HT1080 (cell line): ENCODE data around the gene KRTAP2-2. TPM values are rescaled to one million over a fixed set of nuclear protein-coding genes. Genes with fewer than 3 reads are reported as not detected.
"Not testable (repeated sequence)": the region's sequence is repeated elsewhere in the genome, so short reads cannot be mapped to it uniquely, and the experiment has no call there.

Experiments
- DNase-seq: peaks from one replicate; pipeline ENCODE4 v3.0.0-alpha.2; 2015; ENCODE audit warnings: low read depth
- polyA plus RNA-seq, 2 experiments: library from polyadenylated mRNA; depleted of rRNA; stranded (reverse); fragments of >200 nt; gene quantifications; 2 replicates each; pipeline ENCODE4 v1.2.3, GENCODE V29; 2015
- total RNA-seq: library from RNA; depleted of rRNA; stranded (reverse); fragments of >200 nt; shearing (Covaris generic); gene quantifications from 2 replicates; pipeline ENCODE4 v1.2.3, GENCODE V29; 2014; rRNA removed

Gene KRTAP2-2, protein sequence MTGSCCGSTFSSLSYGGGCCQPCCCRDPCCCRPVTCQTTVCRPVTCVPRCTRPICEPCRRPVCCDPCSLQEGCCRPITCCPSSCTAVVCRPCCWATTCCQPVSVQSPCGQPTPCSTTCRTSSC
- total RNA-seq, result not detected in 2 replicates
- polyA plus RNA-seq (2015; cell fraction: cytosol; rRNA removed), result not detected in 2 replicates
- not detected in 2 replicates for polyA plus RNA-seq (2015; cell fraction: nucleus; rRNA removed)

DNA sequence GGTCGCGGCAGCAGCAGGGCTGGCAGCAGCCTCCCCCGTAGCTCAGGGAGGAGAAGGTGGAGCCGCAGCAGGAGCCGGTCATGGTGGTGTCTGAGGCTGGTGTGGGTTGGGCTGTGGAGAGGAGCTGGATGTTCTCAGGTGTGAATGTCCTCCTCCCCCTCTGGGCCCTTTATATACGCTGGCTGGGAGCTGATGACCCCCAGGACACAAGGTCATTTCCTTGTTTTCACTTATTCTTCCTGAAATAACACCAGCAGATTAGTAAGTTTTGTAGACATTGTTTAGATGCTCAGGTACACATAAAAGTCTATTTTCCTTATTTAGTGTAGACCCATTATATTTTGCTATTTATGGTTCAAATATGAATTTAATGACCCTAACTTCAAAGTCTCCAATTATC lies at the start of gene KRTAP2-2:
Gene KRTAP2-2, minus strand, starts transcription at position 101 of the 400 bp plus-strand sequence. Its CDS starts 19 bp downstream, at position 82.
- not testable (repeated sequence) for DNase-seq

DNA sequence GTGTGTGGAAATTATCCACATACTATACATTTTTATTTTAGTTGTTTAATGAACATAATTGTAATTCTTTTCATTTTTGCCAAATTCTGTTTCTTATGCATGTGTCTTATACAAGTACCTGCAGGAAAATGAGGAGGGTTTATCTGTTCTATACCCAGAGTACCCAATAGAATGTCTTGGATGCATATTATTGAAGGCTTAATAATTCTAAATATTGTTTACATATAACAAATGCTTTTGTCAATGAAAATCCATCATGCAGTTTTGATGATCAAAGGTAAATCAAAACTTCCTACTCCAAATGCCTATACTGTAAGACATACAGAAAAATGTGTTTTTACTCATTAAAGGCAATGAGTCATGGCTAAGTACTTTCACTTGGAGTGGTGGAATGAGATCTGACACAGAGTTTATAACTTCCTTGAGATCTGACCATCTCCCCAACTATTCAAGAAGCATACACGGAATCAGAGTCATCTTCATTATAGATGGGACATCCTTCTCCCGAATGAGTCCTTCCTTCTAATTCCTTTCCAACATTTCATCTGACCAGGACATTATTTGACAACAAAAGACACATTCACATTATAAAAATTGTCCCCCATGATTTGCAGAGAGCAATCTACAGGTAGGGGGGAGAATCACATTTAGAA lies 49.5 kb upstream of the KRTAP2-2 start:
- DNase-seq, result not testable (repeated sequence)

DNA sequence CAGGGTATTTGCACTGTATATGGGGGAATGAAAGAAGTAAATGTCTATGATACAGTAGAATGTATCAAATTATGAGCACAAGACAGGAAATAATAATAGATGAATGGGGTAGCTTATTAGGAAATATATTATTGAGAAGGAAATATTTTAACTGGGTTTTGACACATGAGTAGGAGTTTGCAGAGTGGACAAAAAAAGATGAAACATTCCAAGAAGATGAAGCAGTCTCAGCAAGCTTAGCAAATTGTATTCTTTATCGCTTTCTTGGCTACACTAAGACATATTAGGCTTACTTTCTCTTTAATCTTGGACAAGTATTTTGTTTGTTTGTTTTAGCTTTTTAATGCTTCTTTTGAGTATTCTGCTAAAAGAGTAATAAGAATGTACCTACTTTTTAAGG lies 48.9 kb upstream of the KRTAP2-2 start:
- DNase-seq, result no peak

DNA sequence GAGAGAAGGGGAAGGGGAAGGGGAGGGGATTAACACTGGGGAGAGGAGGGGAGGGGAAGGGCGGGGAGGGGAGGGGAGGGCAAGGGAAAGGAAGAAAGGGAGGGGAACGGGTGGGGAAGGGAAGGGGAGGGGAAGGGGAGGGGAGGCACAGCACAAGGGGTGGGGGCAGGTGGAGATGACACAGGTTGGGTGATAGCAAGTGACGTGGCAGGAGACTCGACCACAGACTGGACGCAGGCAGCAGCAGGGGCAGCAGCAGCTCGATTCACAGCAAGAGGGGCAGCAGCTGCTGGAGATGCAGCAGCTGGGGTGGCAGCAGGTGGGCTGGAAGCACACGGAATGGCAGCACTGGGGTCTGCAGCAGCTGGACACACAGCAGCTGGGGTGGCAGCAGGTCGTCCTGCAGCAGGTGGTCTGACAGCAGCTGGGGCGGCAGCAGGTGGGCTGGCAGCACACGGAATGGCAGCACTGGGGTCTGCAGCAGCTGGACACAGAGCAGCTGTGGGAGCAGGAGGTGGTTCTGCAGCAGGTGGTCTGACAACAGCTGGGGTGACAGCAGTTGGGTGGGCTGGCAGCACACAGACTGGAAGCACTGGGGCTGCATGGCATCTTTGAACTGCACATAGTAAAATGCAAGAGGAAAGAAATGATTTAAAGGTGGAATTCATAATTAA lies 46.7 kb upstream of the KRTAP2-2 start, which contains the start of gene KRTAP4-16:
Gene KRTAP4-16, minus strand, starts transcription at position 624 of the 674 bp plus-strand sequence. Its CDS starts 0 bp downstream, at position 624.
- peak; percentile 80 for DNase-seq

DNA sequence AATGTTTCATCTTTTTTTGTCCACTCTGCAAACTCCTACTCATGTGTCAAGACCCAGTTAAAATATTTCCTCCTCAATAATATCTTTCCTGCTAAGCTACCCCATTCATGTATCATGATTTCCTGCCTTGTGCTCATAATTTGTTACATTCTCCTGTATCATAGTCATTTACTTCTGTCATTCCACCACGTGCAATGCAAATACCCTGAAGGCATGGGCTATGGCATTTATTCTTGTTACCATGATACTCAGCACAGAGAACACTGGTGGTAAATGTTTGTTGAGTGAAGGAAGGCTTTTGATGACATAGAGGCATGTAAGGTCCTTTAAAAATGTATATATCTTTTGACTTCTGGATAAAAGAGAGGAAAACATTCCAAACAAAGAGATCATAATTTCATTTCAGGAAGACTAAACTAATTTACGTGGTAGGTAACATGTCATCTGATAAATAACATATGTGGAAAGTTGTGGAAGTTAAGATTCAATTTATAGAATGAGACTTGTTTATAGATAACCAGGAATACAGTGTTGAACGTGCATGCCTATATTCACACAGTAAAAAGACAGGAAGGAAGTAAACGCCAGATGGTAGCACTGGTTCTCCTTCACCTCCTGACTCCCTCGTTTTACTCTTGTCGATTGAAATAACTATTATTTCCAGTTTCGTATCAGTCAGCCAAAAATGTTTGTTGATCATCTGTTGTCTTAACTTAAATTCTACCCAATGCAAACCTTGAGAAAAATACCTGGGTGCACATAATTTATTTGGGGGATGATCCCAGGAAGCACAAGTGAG lies 44.9 kb upstream of the KRTAP2-2 start:
- peak; percentile 87 for DNase-seq

DNA sequence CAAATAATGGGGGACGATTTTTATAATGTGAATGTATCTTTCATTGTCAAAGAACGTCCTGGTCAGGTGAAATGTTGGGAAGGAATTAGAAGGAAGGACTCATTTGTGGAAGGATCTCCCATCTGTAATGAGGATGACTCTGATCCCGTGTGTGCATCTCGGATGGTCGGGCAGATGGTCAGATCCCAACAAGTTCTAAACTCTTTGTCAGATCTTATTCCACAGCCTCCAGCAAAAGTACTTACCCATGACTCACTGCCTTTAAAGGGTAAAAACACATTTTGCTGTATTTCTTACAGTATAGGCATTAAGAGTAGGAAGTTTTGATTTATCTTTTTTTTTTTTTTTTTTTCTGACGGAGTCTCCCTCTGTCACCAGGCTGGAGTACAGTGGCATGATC lies 43.5 kb upstream of the KRTAP2-2 start:
- DNase-seq, result peak; percentile 32

DNA sequence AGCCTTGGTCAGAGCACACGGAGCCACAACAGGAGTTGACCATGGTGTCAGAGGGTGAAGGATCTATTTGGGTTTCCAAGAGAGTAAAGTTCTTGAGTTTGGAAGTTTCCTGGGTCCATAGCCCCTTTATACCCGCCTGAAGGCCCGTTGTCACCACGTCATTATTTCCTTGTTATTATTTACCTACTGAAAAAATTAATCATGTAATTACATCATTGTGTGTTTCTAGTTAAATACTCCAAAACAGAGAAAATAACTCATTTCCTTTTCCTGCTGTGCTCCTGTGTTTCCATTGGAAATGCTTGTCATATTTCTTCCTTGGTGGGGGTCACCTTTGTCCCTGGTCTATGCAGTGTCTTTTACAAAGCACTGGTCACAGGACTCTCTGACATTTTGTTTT lies 43.0 kb upstream of the KRTAP2-2 start, which contains the start of gene KRTAP4-8:
Gene KRTAP4-8, minus strand, starts transcription at position 101 of the 400 bp plus-strand sequence. Its CDS starts 58 bp downstream, at position 43.
- no peak for DNase-seq

DNA sequence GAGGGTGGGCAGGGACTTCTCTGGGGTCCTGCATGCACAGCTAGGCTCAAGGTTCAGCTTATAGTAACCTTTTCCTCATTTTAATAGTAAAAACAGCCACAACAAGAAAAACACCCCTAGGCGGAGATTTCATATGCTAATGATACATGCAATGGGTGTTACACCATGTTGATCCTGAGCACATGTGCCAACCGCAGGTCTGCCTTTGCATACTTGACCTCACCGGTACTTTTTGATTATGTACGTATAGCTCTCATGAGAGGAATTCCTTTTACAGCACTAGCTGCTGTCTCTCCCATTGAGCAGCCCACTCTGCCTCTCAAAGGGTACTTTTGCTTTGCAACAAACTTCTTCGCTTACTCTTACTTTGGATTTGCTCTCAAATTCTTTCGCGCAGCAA lies 41.0 kb upstream of the KRTAP2-2 start:
- DNase-seq, result no peak

DNA sequence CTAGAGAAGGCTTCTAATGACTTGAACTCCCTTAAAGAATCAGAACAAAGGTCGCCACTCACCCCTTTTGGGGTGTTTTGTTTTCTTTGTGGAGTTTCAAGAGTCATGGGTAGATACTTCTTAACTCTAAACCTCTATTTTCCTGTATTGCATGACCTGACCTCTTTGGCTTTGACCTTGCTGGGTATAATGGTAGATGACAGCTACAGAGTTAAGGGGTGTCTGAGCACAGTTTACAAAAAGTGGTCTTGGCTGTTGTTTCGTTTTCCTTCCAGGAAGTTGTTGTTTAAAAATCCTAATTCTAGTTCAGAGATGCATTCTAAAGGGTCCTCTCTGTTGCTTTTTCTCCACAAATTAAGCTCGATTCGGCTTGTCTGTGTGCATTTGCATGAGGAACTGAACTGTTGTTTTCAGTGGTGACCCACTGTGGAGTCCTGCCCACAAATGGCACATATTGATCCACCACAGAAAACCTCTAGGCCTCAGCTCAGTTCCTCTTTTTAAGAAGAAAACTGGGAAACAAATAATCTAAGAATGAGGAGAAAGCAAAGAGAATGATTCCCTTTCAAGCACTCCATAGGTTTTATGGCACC lies 33.8 kb upstream of the KRTAP2-2 start:
- DNase-seq, result not testable (repeated sequence)

DNA sequence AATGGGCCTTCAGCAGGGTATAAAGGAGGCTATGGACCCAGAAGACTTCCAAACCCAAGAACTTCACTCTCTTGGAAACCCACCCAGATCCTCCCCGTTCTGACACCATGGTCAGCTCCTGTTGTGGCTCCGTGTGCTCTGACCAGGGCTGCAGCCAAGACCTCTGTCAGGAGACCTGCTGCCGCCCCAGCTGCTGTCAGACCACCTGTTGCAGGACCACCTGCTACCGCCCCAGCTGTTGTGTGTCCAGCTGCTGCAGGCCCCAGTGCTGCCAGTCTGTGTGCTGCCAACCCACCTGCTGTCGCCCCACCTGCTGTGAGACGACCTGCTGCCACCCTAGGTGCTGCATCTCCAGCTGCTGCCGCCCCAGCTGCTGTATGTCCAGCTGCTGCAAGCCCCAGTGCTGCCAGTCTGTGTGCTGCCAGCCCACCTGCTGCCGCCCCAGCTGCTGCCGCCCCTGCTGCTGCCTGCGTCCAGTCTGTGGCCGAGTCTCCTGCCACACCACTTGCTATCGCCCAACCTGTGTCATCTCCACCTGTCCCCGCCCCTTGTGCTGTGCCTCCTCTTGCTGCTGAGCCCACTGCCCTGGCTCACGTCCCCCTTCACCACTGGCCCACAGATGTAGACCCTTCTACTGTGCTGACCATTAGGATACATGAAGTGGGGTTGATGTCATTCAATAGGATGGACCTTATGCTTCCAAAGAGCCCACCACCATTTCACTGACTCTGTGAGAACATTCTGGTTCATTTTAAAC lies 29.2 kb upstream of the KRTAP2-2 start, which contains the start of gene KRTAP4-7:
Gene KRTAP4-7, plus strand, starts transcription at position 51 of the 757 bp plus-strand sequence. Its CDS starts 57 bp downstream, at position 108.
- not testable (repeated sequence) for DNase-seq

DNA sequence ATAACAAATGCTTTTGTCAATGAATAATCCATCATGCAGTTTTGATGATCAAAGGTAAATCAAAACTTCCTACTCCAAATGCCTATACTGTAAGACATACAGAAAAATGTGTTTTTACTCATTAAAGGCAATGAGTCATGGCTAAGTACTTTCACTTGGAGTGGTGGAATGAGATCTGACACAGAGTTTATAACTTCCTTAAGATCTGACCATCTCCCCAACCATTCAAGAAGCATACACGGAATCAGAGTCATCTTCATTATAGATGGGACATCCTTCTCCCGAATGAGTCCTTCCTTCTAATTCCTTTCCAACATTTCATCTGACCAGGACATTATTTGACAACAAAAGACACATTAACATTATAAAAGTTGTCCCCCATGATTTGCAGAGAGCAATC lies 28.4 kb upstream of the KRTAP2-2 start:
- DNase-seq, result peak; percentile 82

DNA sequence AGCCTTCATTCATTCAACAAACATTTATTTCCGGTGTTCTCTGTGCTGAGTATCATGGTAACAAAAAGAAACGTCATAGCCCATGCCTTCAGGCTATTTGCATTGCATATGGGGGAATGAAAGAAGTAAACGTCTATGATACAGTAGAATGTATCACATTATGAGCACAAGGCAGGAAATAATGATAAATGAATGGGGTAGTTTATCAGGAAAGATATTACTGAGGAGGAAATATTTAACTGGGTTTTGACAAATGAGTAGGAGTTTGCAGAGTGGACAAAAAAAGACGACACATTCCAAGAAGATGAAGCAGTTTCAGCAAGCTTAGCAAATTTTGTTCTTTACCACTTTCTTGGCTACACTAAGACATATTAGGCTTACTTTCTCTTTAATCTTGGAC lies 27.6 kb upstream of the KRTAP2-2 start:
- DNase-seq, result peak; percentile 44

DNA sequence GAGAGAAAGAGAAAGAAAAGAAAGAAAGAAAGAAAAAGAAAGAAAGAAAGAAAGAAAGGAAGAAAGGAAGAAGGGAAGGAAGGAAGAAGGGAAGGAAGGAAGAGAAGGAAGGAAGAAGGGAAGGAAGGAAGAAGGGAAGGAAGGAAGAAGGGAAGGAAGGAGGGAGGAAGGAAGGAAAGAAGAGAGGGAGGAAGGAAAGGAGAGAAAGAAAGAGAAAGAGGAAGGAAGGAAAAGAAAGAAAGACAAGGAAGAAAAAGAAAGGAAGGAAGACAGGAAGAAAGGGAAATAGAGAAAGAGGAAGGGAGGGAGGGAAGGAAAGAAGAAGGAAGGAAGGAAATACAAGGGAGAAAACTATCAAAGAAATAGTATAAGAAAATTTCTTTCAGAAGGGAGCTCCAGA lies 21.8 kb upstream of the KRTAP2-2 start:
- no peak for DNase-seq

DNA sequence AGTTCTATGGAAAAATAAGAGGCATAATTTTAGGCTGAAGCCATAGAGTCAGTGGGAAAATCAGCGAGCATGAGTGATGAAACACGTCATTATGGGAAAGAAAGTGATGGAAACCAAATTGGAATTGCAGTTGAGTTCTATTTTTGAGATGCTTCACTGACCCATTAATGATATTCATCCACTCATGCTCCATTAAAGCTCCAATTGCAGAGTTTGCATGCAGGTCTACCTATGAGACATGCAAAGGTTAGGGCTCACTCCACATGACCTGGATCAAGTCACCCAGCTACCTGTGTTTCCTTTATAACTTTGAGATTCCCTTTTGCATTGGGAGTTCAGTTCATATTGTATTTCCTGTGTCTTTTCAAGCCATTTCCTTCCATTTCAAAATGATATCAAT lies 18.6 kb upstream of the KRTAP2-2 start:
- no peak for DNase-seq

DNA sequence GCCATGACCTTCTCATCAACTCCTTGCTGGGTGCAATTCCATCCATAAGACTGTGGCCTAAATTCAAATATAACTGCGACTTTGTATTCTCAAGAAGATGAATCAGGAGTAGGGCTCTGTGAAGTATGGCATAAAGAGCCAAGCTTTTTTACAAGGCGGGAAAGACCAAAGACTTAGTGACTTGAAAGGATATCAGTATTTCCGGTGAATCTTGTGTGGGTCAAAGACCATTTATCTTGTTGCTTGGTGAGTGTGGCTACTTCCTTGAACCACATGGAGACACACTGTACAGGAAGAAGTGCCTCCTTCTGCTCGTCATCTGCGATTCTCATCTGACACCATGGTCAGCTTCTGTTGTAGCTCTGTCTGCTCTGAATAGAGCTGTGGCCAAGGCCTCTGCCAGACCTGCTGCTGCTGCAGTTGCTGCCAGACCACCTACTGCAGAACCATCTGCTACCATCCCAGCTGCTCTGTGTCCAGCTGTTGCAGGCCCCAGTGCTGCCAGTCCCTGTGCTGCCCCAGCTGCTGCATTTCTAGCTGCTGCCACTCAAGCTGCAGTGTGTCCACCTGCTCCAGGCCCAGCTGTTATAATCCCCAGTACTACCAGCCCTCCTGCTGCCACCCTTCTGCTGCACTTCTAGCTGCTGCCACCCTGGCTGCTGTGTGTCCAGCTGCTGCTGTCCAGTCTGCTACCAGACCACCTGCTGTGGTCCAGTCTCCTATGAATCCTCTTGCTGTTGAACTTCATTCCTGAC lies 16.8 kb upstream of the KRTAP2-2 start:
- DNase-seq, result no peak

DNA sequence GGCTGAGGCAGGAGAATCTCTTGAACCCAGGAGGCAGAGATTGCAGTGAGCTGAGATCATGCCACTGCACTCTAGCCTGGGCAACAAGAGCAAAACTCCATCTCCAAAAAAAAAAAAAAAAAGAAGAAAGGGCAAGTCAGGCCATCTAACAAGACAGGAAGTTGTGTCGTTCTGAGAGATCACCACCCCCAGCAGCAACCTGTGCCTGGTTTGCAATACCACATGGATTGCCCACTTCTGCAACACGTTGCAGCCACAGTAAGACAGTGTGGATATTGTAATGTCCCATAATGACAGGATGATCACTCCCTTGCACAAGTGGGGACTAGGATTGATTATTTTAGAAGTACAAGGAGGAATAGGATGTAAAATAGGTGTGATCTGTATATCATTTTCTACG lies 14.0 kb upstream of the KRTAP2-2 start:
- DNase-seq, result no peak

DNA sequence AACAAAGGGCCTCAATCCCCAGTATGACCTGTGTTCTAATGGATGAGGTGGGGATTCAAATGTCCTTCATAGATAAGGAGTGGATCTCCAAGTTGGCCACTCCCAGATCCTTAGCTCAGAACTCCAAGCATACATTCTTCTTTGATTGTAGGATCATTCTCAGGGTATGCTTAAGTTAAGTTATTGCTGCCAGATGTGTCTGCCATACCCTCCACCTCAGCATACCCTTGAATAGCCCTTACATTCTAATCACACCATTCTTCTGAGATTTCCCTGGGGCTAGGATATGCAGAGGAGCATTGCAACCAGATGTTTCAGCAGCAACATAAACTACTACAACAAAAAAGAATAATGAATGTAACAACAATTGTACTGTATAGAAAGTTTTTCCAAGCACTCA lies 12.3 kb upstream of the KRTAP2-2 start:
- no peak for DNase-seq

DNA sequence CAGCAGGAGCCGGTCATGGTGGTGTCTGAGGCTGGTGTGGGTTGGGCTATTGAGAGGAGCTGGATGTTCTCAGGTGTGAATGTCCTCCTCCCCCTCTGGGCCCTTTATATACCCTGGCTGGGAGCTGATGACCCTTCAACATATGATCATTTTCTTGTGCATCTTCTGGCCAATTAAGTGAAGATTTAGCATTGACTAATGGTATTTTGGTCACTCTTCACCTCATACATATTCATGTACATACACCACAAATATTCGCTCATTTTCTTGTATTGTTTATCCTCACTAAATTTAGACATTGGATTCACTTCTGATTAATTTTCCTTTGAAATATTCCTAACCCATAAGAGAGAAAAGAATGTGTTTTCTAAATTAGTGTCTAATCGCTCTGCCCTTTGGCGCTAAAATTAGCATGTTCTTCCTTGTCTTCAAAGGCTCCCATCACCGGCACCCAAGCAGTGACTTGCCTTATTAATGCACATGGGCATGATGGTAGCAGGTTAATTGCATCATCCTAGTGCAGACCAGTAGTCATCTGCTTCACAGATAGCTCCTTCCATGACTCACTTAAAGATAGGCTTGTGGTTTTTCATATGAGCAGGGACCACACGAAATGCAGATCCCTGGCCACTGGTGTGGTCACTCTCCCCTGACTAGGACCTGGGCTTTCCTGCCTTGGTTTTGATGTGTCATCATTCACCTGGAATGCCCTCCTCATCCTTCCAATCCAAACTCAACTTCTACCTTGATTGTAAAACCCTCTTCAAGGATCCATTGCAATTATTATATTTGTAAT lies 11.0 kb upstream of the KRTAP2-2 start, which contains the start of gene KRTAP2-4:
Gene KRTAP2-4, minus strand, starts transcription at position 51 of the 796 bp plus-strand sequence. Its CDS starts 34 bp downstream, at position 17.
- peak; percentile 95 for DNase-seq
